HG02798 (cell line): ENCODE measurements around the gene ECSCR.
"Not testable (repeated sequence)": the region's sequence is repeated elsewhere in the genome, so short reads cannot be mapped to it uniquely, and the experiment has no call there.

Experiments used
- ATAC-seq: cut with Tn5 transposase; IDR thresholded peaks from one replicate; pipeline ENCODE4 v1.9.1; 2021; ENCODE audit warnings: mild to moderate bottlenecking; ENCODE audit not compliant: unreplicated experiment, poor library complexity

The ECSCR gene

GRCh38 chr5:139415221-139415861 is 47.2 kb downstream of the ECSCR start:
- no peak for ATAC-seq

- ATAC-seq, result peak; percentile 7
These were observed 47.9 kb downstream of the ECSCR start for GRCh38 chr5:139414581-139415130.

GRCh38 chr5:139413963-139414362 is 48.6 kb downstream of the ECSCR start:
- peak; percentile 59 for ATAC-seq

GRCh38 chr5:139413153-139413552 is 49.4 kb downstream of the ECSCR start:
- ATAC-seq, result no peak

- ATAC-seq, result no peak
These were observed 51.3 kb downstream of the ECSCR start for GRCh38 chr5:139410993-139411828.

- ATAC-seq, result no peak
These were observed 52.2 kb downstream of the ECSCR start for GRCh38 chr5:139410121-139410992.

- ATAC-seq, result not testable (repeated sequence)
These were observed 53.4 kb downstream of the ECSCR start for GRCh38 chr5:139409116-139409515.

GRCh38 chr5:139408191-139408590 is 54.4 kb downstream of the ECSCR start:
- no peak for ATAC-seq

- no peak for ATAC-seq
These were observed 55.0 kb downstream of the ECSCR start for GRCh38 chr5:139407517-139407916.

GRCh38 chr5:139406963-139407362 is 55.6 kb downstream of the ECSCR start:
- no peak for ATAC-seq

GRCh38 chr5:139404484-139404840 is 58.1 kb downstream of the ECSCR start:
- ATAC-seq, result no peak

GRCh38 chr5:139403787-139404483 is 58.6 kb downstream of the ECSCR start, which contains the start of gene SPATA24:
Gene SPATA24 (minus strand): TSS chr5:139404089. CDS start chr5:139404060, 29 bp downstream.
- ATAC-seq, result peak; percentile 89

GRCh38 chr5:139403418-139403786 is 59.1 kb downstream of the ECSCR start:
- no peak for ATAC-seq

GRCh38 chr5:139402561-139403158 is 59.9 kb downstream of the ECSCR start:
- ATAC-seq, result no peak

- no peak for ATAC-seq
These were observed 61.0 kb downstream of the ECSCR start for GRCh38 chr5:139401546-139401945.

- peak; percentile 33 for ATAC-seq
These were observed 62.9 kb downstream of the ECSCR start for GRCh38 chr5:139399501-139400121.
